ENCODE results near the gene CELF2. TPM values are rescaled to one million over a fixed set of nuclear protein-coding genes. Genes with fewer than 3 reads are reported as not detected.
A peak's percentile ranks its signal among the peaks of the same experiment; 100 is the strongest.

CELF2 gene
- total and polyA plus RNA-seq, 9 of the 15 experiments (the other 6 are each of a cell fraction or from before 2014, with no cell fraction given) = 4.0 to 20.3 (median 11.1) TPM

GRCh38 chr10:11204351-11204942 is 186.8 kb downstream of the CELF2 start (continued):
- TF ChIP-seq JUN (IDR thresholded peaks at IDR 0.05; ENCODE audit: borderline replicate concordance, low read depth, low read length) (no peak), JUN (CRISPR knock-in tag; IDR thresholded peaks at IDR 0.05; ENCODE audit: borderline replicate concordance) (no peak)

GRCh38 chr10:11205030-11205772 is 187.5 kb downstream of the CELF2 start:
- no peaks in the 10 kb centered on the region for H3K36me3 ChIP-seq (ENCODE audit: control insufficient read depth, insufficient read depth, low read length)
- H4K20me1 ChIP-seq (replicated peaks; ENCODE audit: control insufficient read depth, insufficient read depth, low read length) = no peaks in the 10 kb centered on the region
- no peaks in the 10 kb centered on the region for H3K4me1 ChIP-seq (replicated peaks in 1 of 2; ENCODE audit: control insufficient read depth in 2 of 2, insufficient read depth in 2 of 2, low read length in 2 of 2)
- no peak overlapping the region for H3K4me2 ChIP-seq (ENCODE audit: insufficient read depth, low read length)
- H3K27ac ChIP-seq (ENCODE audit: extremely low read depth, low read depth, low read length) = no peak overlapping the region
- DNase-seq (ENCODE audit: extremely low read depth in 1 of 4, low spot score in 3 of 4) (no peak), FAIRE-seq (no peak), ATAC-seq (no peak)
- WGBS (ENCODE audit: insufficient coverage, low coverage, missing lambda C conversion rate) = 81% methylated on average over 13 of the region's 13 CpGs
- H3K4me3 ChIP-seq = no peak overlapping the region
- no TSS peak for BruUV-seq (replicated peaks)
- intact Hi-C loops (cut with micrococcal nuclease) = no loop called here
- no peak overlapping the region for H2AFZ ChIP-seq (ENCODE audit: low read depth, low read length)
- H3K9me3 ChIP-seq (replicated peaks; ENCODE audit: control insufficient read depth, insufficient read depth, low read depth, low read length) = no peaks in the 10 kb centered on the region
- H3K9ac ChIP-seq (ENCODE audit: insufficient read depth in 1 of 2, low read depth in 2 of 2, low read length in 2 of 2) = no peak overlapping the region
- POLR2A ChIA-PET = interaction anchor here (0.6 to 1.2 kb wide), 3 partner anchors 16 to 620 kb away, joined by 3 read pairs; no protein-coding TSS in a partner anchor
- CTCF ChIA-PET (ENCODE audit: low intra/inter-chr PET ratio) = no interaction called here
- H3K9me1 ChIP-seq (ENCODE audit: control insufficient read depth, insufficient read depth, low read length) = no peaks in the 10 kb centered on the region
- H3K27me3 ChIP-seq (ENCODE audit: control insufficient read depth in 2 of 2, insufficient read depth in 2 of 2, low read length in 2 of 2) = no peaks in the 10 kb centered on the region
- no peaks in the 10 kb centered on the region for H3K79me2 ChIP-seq (ENCODE audit: control insufficient read depth, insufficient read depth, low read length)
- in situ Hi-C loops (cut with MboI) = no loop called here
- TF ChIP-seq FOSL1 (tag; conservative IDR thresholded peaks at IDR 0.05) (peak; percentile 49; the same call in 1 of the 2 replicates), JUND (IDR thresholded peaks at IDR 0.05; ENCODE audit: borderline replicate concordance, low read depth, low read length) (no peak; the same call in 1 of the 2 replicates), JUND (tag; IDR thresholded peaks at IDR 0.05; ENCODE audit: borderline replicate concordance, low read depth, low read length) (peak; percentile 28; the same call in 1 of the 3 replicates), ZNF77 (CRISPR knock-in tag; IDR thresholded peaks at IDR 0.05) (no peak), DEAF1 (CRISPR knock-in tag; IDR thresholded peaks at IDR 0.05) (no peak), ATF3 (IDR thresholded peaks at IDR 0.05) (peak; percentile 65), ATF3 (CRISPR knock-in tag; conservative IDR thresholded peaks at IDR 0.05) (no peak), SIX5 (IDR thresholded peaks at IDR 0.05; ENCODE audit: borderline replicate concordance in 1 of 2, insufficient read depth in 1 of 2, low read depth in 1 of 2, low read length in 2 of 2) (no peak), RB1 (IDR thresholded peaks at IDR 0.05; ENCODE audit: low read depth) (no peak), U2AF1 (optimal IDR thresholded peaks at IDR 0.05; ENCODE audit: low read depth, low read length) (no peak), ATF2 (CRISPR knock-in tag; IDR thresholded peaks at IDR 0.05) (no peak), BCL6 (CRISPR knock-in tag; IDR thresholded peaks at IDR 0.05) (no peak)

Measured in K562 (cell line).